Measurements from ENCODE around the gene PHACTR3.

DNA sequence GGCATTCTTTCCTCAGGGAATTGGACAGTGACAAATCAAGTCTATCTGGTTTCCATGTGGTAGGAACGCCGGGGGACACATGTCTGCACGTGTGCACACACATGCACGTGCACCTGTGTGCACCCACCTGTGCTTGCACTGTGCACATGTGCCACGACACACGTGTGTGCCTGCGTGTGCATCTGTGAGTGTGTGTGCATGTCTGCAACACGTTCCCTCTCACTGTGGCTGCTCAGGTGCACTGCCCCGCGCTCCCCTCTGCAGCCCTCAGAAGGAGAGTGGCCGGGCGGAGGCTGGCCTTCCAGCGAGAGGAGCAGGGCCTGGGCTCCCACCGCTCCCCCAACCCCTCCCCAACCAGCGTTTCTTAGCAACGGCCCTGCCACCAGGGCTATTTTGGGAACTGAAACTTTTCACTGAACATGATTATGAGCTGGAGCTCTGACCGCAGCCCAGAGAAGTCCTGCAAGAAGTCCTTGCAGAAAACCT, 147.8 kb downstream of the PHACTR3 start:
- TF ChIP-seq, protein P1, sequence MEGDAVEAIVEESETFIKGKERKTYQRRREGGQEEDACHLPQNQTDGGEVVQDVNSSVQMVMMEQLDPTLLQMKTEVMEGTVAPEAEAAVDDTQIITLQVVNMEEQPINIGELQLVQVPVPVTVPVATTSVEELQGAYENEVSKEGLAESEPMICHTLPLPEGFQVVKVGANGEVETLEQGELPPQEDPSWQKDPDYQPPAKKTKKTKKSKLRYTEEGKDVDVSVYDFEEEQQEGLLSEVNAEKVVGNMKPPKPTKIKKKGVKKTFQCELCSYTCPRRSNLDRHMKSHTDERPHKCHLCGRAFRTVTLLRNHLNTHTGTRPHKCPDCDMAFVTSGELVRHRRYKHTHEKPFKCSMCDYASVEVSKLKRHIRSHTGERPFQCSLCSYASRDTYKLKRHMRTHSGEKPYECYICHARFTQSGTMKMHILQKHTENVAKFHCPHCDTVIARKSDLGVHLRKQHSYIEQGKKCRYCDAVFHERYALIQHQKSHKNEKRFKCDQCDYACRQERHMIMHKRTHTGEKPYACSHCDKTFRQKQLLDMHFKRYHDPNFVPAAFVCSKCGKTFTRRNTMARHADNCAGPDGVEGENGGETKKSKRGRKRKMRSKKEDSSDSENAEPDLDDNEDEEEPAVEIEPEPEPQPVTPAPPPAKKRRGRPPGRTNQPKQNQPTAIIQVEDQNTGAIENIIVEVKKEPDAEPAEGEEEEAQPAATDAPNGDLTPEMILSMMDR (IDR thresholded peaks at IDR 0.05), result no peak
- TF ChIP-seq RCOR1 (IDR thresholded peaks at IDR 0.05; ENCODE audit: low read depth, low read length) (no peak), CEBPB (IDR thresholded peaks at IDR 0.05) (no peak), RAD21 (conservative IDR thresholded peaks at IDR 0.05 in 1 of 2, IDR thresholded peaks at IDR 0.05 in 1 of 2) (no peak), POLR2A (IDR thresholded peaks at IDR 0.05; ENCODE audit: low read length) (no peak), SREBF2 (IDR thresholded peaks at IDR 0.05) (no peak), ESRRA (IDR thresholded peaks at IDR 0.05; ENCODE audit: borderline replicate concordance, low read length) (no peak), PHF8 (IDR thresholded peaks at IDR 0.05; ENCODE audit: borderline replicate concordance, low read depth) (no peak), TP53 (CRISPR knock-in tag; IDR thresholded peaks at IDR 0.05) (no peak), KDM1A (IDR thresholded peaks at IDR 0.05; ENCODE audit: low read depth) (no peak), SMC3 (IDR thresholded peaks at IDR 0.05) (no peak), MAZ (IDR thresholded peaks at IDR 0.05; ENCODE audit: borderline replicate concordance, low read depth, low read length) (no peak), ZFP36 (IDR thresholded peaks at IDR 0.05; ENCODE audit: borderline replicate concordance, partially characterized antibody) (no peak)
- TF ChIP-seq, protein P2, sequence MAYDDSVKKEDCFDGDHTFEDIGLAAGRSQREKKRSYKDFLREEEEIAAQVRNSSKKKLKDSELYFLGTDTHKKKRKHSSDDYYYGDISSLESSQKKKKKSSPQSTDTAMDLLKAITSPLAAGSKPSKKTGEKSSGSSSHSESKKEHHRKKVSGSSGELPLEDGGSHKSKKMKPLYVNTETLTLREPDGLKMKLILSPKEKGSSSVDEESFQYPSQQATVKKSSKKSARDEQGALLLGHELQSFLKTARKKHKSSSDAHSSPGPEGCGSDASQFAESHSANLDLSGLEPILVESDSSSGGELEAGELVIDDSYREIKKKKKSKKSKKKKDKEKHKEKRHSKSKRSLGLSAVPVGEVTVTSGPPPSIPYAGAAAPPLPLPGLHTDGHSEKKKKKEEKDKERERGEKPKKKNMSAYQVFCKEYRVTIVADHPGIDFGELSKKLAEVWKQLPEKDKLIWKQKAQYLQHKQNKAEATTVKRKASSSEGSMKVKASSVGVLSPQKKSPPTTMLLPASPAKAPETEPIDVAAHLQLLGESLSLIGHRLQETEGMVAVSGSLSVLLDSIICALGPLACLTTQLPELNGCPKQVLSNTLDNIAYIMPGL (CRISPR knock-in tag; IDR thresholded peaks at IDR 0.05; ENCODE audit: borderline replicate concordance), result no peak

All from A549 (cell line).